WI38 (cell line): ENCODE results near the gene SERINC2.
"Not testable (repeated sequence)": the region's sequence is repeated elsewhere in the genome, so short reads cannot be mapped to it uniquely, and the experiment has no call there.

Experiments
- H3K4me3 ChIP-seq: 2 replicates; pipeline ENCODE4 v1.5.1; 2011; ENCODE audit warnings: low read depth, mild to moderate bottlenecking, control low read depth, low read length
- CTCF ChIP-seq: IDR thresholded peaks from 2 replicates; pipeline ENCODE4 v1.5.1; 2012; ENCODE audit warnings: low read depth, mild to moderate bottlenecking, control low read depth, low read length

Gene SERINC2

GRCh38 chr1:31476891-31477846 is 64.2 kb downstream of the SERINC2 start:
- H3K4me3 ChIP-seq, result no peak overlapping the region
- no peak for TF ChIP-seq CTCF

GRCh38 chr1:31478167-31478566 is 65.2 kb downstream of the SERINC2 start:
- no peak for TF ChIP-seq CTCF
- no peak overlapping the region for H3K4me3 ChIP-seq

GRCh38 chr1:31479811-31480210 is 66.8 kb downstream of the SERINC2 start:
- no peak overlapping the region for H3K4me3 ChIP-seq
- no peak for TF ChIP-seq CTCF

- not testable (repeated sequence) for H3K4me3 ChIP-seq
These were observed 67.4 kb downstream of the SERINC2 start for GRCh38 chr1:31480426-31480825.

GRCh38 chr1:31482482-31483011 is 69.5 kb downstream of the SERINC2 start:
- no peak overlapping the region for H3K4me3 ChIP-seq
- no peak for TF ChIP-seq CTCF

- no peak for TF ChIP-seq CTCF
- H3K4me3 ChIP-seq, result no peak overlapping the region
These were observed 70.3 kb downstream of the SERINC2 start for GRCh38 chr1:31483012-31483946.
